Measurements from ENCODE around the gene TBCEL. TPM values are rescaled to one million over a fixed set of nuclear protein-coding genes. Genes with fewer than 3 reads are reported as not detected.

Gene TBCEL
- total and polyA plus RNA-seq, 2 donors (not counting 3 experiments of a cell fraction or from before 2014, with no cell fraction given): 5.6 to 19.5 TPM

GRCh38 chr11:121100943-121101342 lies 77.0 kb downstream of the TBCEL start, which contains the start of gene TECTA:
Gene TECTA (plus strand): TSS chr11:121101243. CDS start chr11:121102666, 1,423 bp downstream.
- H3K9me1 ChIP-seq (replicated peaks; ENCODE audit: control insufficient read depth, extremely low read depth, insufficient read depth, low read length): no peaks in the 10 kb centered on the region
- H3K36me3 ChIP-seq (ENCODE audit: control insufficient read depth in 2 of 2, extremely low read depth in 1 of 2, insufficient read depth in 2 of 2, low read length in 2 of 2): no peaks in the 10 kb centered on the region
- peaks cover 2% of the 10 kb centered on the region for H4K20me1 ChIP-seq (replicated peaks; ENCODE audit: control insufficient read depth, extremely low read depth, insufficient read depth, low read length)
- dilution Hi-C loops (cut with MboI; ENCODE audit: extremely low pct_ligation_motif_present, low sequenced_read_pairs) (no loop called here), intact Hi-C loops (cut with micrococcal nuclease) (no loop called here)
- no peak within 1 kb of the TSS for H3K4me2 ChIP-seq (ENCODE audit: insufficient read depth, low read length)
- DNase-seq (ENCODE audit: low read depth, low spot score): no peak
- FAIRE-seq: no peak
- ChIA-PET CTCF (interaction anchor here (1.2 kb wide), 1 partner anchor 94 kb away, joined by 3 read pairs; no protein-coding TSS in a partner anchor), POLR2A (no interaction called here)
- no peaks in the 10 kb centered on the region for H3K27me3 ChIP-seq (ENCODE audit: control insufficient read depth in 2 of 2, insufficient read depth in 2 of 2, low read length in 2 of 2)
- H3K27ac ChIP-seq (ENCODE audit: insufficient read depth, low read depth, low read length): no peak within 1 kb of the TSS
- no TSS peak for BruUV-seq (replicated peaks)
- H3K9me3 ChIP-seq (replicated peaks; ENCODE audit: control insufficient read depth, insufficient read depth, low read length): no peaks in the 10 kb centered on the region
- no peak for TF ChIP-seq MYC (IDR thresholded peaks at IDR 0.05; ENCODE audit: low read depth, low read length)
- TF ChIP-seq GATA2 (IDR thresholded peaks at IDR 0.05; ENCODE audit: insufficient read depth, insufficient read length, low read depth, low read length): no peak
- H3K79me2 ChIP-seq (ENCODE audit: control insufficient read depth, insufficient read depth, low read length): no peaks in the 10 kb centered on the region
- no peaks in the 10 kb centered on the region for H3K4me1 ChIP-seq (ENCODE audit: control insufficient read depth, extremely low read depth, insufficient read depth, low read length)
- H3K4me3 ChIP-seq (replicated peaks in 1 of 3; ENCODE audit: insufficient read depth in 1 of 3, low read depth in 1 of 3, low read length in 3 of 3): no peak within 1 kb of the TSS
- H3K9ac ChIP-seq (replicated peaks; ENCODE audit: extremely low read depth, insufficient read depth, low read length): no peak within 1 kb of the TSS
- no peak within 1 kb of the TSS for H2AFZ ChIP-seq (ENCODE audit: low read depth, low read length)

- BruUV-seq (replicated peaks): no TSS peak
These were observed 80.4 kb downstream of the TBCEL start for GRCh38 chr11:121104312-121104762.

More at GRCh38 chr11:121104312-121104762, 80.4 kb downstream of the TBCEL start:
- POLR2A ChIA-PET: no interaction called here
- TF ChIP-seq MYC (IDR thresholded peaks at IDR 0.05; ENCODE audit: low read depth, low read length) (no peak), JUN (IDR thresholded peaks at IDR 0.05; ENCODE audit: borderline replicate concordance, insufficient read depth, insufficient read length, low read depth) (no peak), FOS (IDR thresholded peaks at IDR 0.05; ENCODE audit: borderline replicate concordance, insufficient read depth, low read length) (no peak), EZH2 (IDR thresholded peaks at IDR 0.05; ENCODE audit: borderline replicate concordance, low read depth, low read length, severe bottlenecking) (no peak), POLR2A (IDR thresholded peaks at IDR 0.05; ENCODE audit: low read depth, low read length) (no peak), GATA2 (IDR thresholded peaks at IDR 0.05; ENCODE audit: insufficient read depth, insufficient read length, low read depth, low read length) (no peak), POLR2AphosphoS5 (IDR thresholded peaks at IDR 0.05; ENCODE audit: insufficient read depth, low read depth, low read length) (no peak)
- TF ChIP-seq, protein P1, sequence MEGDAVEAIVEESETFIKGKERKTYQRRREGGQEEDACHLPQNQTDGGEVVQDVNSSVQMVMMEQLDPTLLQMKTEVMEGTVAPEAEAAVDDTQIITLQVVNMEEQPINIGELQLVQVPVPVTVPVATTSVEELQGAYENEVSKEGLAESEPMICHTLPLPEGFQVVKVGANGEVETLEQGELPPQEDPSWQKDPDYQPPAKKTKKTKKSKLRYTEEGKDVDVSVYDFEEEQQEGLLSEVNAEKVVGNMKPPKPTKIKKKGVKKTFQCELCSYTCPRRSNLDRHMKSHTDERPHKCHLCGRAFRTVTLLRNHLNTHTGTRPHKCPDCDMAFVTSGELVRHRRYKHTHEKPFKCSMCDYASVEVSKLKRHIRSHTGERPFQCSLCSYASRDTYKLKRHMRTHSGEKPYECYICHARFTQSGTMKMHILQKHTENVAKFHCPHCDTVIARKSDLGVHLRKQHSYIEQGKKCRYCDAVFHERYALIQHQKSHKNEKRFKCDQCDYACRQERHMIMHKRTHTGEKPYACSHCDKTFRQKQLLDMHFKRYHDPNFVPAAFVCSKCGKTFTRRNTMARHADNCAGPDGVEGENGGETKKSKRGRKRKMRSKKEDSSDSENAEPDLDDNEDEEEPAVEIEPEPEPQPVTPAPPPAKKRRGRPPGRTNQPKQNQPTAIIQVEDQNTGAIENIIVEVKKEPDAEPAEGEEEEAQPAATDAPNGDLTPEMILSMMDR (IDR thresholded peaks at IDR 0.05; ENCODE audit: extremely low read depth in 1 of 2, insufficient read depth in 1 of 2, low read depth in 1 of 2, low read length in 2 of 2): no peak
- TF ChIP-seq, protein P2, sequence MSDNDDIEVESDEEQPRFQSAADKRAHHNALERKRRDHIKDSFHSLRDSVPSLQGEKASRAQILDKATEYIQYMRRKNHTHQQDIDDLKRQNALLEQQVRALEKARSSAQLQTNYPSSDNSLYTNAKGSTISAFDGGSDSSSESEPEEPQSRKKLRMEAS (IDR thresholded peaks at IDR 0.05; ENCODE audit: insufficient read depth, insufficient read length): no peak
- dilution Hi-C loops (cut with MboI; ENCODE audit: extremely low pct_ligation_motif_present, low sequenced_read_pairs): no loop called here
- intact Hi-C loops (cut with micrococcal nuclease): no loop called here
- no peaks in the 10 kb centered on the region for H3K36me3 ChIP-seq (ENCODE audit: control insufficient read depth in 2 of 2, extremely low read depth in 1 of 2, insufficient read depth in 2 of 2, low read length in 2 of 2)
- H3K27me3 ChIP-seq (ENCODE audit: control insufficient read depth in 2 of 2, insufficient read depth in 2 of 2, low read length in 2 of 2): no peaks in the 10 kb centered on the region
- no peaks in the 10 kb centered on the region for H3K79me2 ChIP-seq (ENCODE audit: control insufficient read depth, insufficient read depth, low read length)
- no peak overlapping the region for H3K9ac ChIP-seq (replicated peaks; ENCODE audit: extremely low read depth, insufficient read depth, low read length)
- H2AFZ ChIP-seq (ENCODE audit: low read depth, low read length): no peak overlapping the region
- FAIRE-seq (no peak), DNase-seq (ENCODE audit: low read depth, low spot score) (no peak)
- H3K9me1 ChIP-seq (replicated peaks; ENCODE audit: control insufficient read depth, extremely low read depth, insufficient read depth, low read length): no peaks in the 10 kb centered on the region
- peaks cover 2% of the 10 kb centered on the region for H4K20me1 ChIP-seq (replicated peaks; ENCODE audit: control insufficient read depth, extremely low read depth, insufficient read depth, low read length)
- no peaks in the 10 kb centered on the region for H3K9me3 ChIP-seq (replicated peaks; ENCODE audit: control insufficient read depth, insufficient read depth, low read length)
- H3K4me3 ChIP-seq (replicated peaks in 1 of 3; ENCODE audit: insufficient read depth in 1 of 3, low read depth in 1 of 3, low read length in 3 of 3): no peak overlapping the region
- H3K27ac ChIP-seq (ENCODE audit: insufficient read depth, low read depth, low read length): no peak overlapping the region
- no peaks in the 10 kb centered on the region for H3K4me1 ChIP-seq (ENCODE audit: control insufficient read depth, extremely low read depth, insufficient read depth, low read length)
- CTCF ChIA-PET: no interaction called here
- no peak overlapping the region for H3K4me2 ChIP-seq (ENCODE audit: insufficient read depth, low read length)

Measured in endothelial cell of umbilical vein (primary cell).